Suprapubic skin (tissue), 4 donors: ENCODE results near the gene BCAS4. TPM values are rescaled to one million over a fixed set of nuclear protein-coding genes. Genes with fewer than 3 reads are reported as not detected.

Source experiments
- DNase-seq, 2 donors: peaks; one replicate each; pipeline ENCODE4 v3.0.0-alpha.2; 2019; ENCODE audit warnings: low spot score in 2 of 2
- H3K27ac ChIP-seq: fragments of 200-600 bp; sonication (generic); one replicate; pipeline ENCODE4 v1.5.1; 2019
- H3K27me3 ChIP-seq: fragments of 200-600 bp; sonication (generic); one replicate; pipeline ENCODE4 v1.5.1; 2019
- H3K36me3 ChIP-seq: fragments of 200-600 bp; sonication (generic); one replicate; pipeline ENCODE4 v1.5.1; 2019
- H3K4me1 ChIP-seq: fragments of 200-600 bp; sonication (generic); one replicate; pipeline ENCODE4 v1.5.1; 2019
- H3K4me3 ChIP-seq: fragments of 200-600 bp; sonication (generic); one replicate; pipeline ENCODE4 v1.5.1; 2019; ENCODE audit warnings: mild to moderate bottlenecking
- H3K9me3 ChIP-seq: fragments of 200-600 bp; sonication (generic); one replicate; pipeline ENCODE4 v1.5.1; 2019
- EP300 ChIP-seq: sonication (generic); formaldehyde crosslinking; IDR thresholded peaks from one replicate; pipeline ENCODE4 v1.6.1; 2017; ENCODE audit warnings: antibody characterized with exemption
- POLR2A ChIP-seq, 2 donors: fragments of 450-650 bp; IDR thresholded peaks; one replicate each; pipeline ENCODE4 v1.6.1; 2017; ENCODE audit warnings: antibody characterized with exemption in 2 of 2, mild to moderate bottlenecking in 2 of 2, moderate library complexity in 2 of 2
- POLR2AphosphoS5 ChIP-seq, 3 donors: sonication (generic); formaldehyde crosslinking; IDR thresholded peaks; one replicate each; pipeline ENCODE4 v1.6.1; 2017; ENCODE audit warnings: antibody characterized with exemption in 3 of 3
- WGBS: methylation state at CpG from one replicate; pipeline ENCODE4 v1.1.5; 2018; 5-methylcytosine and 5-hydroxymethylcytosine counted together
- total RNA-seq, 4 donors: library from RNA; depleted of rRNA; stranded (reverse); fragments of >200 nt; gene quantifications; one replicate each; pipeline ENCODE4 v1.1.0, GENCODE V29; 2016
- TF ChIP-seq, protein P1 (sequence below), 2 donors: fragments of 200-600 bp in 1 of 2; fragments of 450-650 bp in 1 of 2; sonication (generic) in 1 of 2; IDR thresholded peaks; one replicate each; pipeline ENCODE4 v1.5.1; 2016 to 2019; ENCODE audit warnings: antibody characterized with exemption in 2 of 2, mild to moderate bottlenecking in 1 of 2, moderate library complexity in 1 of 2

Gene BCAS4
- total RNA-seq, 4 donors from 2014 or later = 0.91 to 2.6 (median 1.2) TPM

DNA sequence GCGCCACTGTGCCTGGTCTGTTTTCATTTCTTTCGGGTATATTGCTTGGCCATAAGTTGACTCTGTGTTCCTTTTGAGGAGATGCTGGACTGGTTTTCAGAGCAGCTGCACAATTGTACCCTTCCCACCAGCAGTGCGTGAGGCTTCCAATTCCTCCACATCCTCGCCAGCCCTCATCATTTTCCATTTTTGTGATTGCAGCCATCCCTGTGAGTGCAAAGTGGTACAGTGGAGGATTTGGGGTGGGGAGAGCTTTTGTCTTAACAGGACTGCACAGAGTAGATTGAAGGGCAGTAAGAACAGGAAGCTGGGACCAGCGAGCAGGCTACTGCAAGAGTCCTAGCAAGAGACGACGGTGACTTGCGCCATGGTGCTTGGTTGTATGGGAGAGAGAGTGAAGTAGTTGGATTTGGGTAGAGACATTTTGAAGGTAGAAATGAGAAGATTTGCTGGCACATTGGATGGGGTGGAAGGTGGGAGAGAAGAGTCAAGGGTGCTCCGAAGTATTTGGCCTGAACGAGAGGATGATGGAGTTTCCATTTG lies 18.3 kb downstream of the BCAS4 start:
- DNase-seq = no peak
- Histone ChIP-seq H3K36me3 (no peaks in the 10 kb centered on the region), H3K9me3 (no peaks in the 10 kb centered on the region), H3K4me1 (peaks cover under 1% of the 10 kb centered on the region), H3K27ac (no peak overlapping the region), H3K4me3 (no peak overlapping the region), H3K27me3 (no peaks in the 10 kb centered on the region)
- TF ChIP-seq, protein P1, sequence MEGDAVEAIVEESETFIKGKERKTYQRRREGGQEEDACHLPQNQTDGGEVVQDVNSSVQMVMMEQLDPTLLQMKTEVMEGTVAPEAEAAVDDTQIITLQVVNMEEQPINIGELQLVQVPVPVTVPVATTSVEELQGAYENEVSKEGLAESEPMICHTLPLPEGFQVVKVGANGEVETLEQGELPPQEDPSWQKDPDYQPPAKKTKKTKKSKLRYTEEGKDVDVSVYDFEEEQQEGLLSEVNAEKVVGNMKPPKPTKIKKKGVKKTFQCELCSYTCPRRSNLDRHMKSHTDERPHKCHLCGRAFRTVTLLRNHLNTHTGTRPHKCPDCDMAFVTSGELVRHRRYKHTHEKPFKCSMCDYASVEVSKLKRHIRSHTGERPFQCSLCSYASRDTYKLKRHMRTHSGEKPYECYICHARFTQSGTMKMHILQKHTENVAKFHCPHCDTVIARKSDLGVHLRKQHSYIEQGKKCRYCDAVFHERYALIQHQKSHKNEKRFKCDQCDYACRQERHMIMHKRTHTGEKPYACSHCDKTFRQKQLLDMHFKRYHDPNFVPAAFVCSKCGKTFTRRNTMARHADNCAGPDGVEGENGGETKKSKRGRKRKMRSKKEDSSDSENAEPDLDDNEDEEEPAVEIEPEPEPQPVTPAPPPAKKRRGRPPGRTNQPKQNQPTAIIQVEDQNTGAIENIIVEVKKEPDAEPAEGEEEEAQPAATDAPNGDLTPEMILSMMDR (IDR thresholded peaks at IDR 0.05) = no peak
- no peak for TF ChIP-seq POLR2AphosphoS5 (IDR thresholded peaks at IDR 0.05)
- no peak for TF ChIP-seq EP300
- WGBS = 95% methylated on average over 10 of the region's 10 CpGs

GRCh38 chr20:50813801-50814200 lies 18.9 kb downstream of the BCAS4 start:
- peaks cover 7% of the 10 kb centered on the region for H3K4me1 ChIP-seq
- H3K27ac ChIP-seq = no peak overlapping the region
- DNase-seq = no peak
- no peaks in the 10 kb centered on the region for H3K36me3 ChIP-seq
- no peak overlapping the region for H3K4me3 ChIP-seq
- no peaks in the 10 kb centered on the region for H3K9me3 ChIP-seq
- H3K27me3 ChIP-seq = no peaks in the 10 kb centered on the region
- TF ChIP-seq POLR2AphosphoS5 (IDR thresholded peaks at IDR 0.05) = no peak
- no peak for TF ChIP-seq EP300
- no peak for TF ChIP-seq POLR2A (IDR thresholded peaks at IDR 0.05)
- TF ChIP-seq, protein P1 (IDR thresholded peaks at IDR 0.05) = no peak
- WGBS = 81% methylated on average over 9 of the region's 9 CpGs

DNA sequence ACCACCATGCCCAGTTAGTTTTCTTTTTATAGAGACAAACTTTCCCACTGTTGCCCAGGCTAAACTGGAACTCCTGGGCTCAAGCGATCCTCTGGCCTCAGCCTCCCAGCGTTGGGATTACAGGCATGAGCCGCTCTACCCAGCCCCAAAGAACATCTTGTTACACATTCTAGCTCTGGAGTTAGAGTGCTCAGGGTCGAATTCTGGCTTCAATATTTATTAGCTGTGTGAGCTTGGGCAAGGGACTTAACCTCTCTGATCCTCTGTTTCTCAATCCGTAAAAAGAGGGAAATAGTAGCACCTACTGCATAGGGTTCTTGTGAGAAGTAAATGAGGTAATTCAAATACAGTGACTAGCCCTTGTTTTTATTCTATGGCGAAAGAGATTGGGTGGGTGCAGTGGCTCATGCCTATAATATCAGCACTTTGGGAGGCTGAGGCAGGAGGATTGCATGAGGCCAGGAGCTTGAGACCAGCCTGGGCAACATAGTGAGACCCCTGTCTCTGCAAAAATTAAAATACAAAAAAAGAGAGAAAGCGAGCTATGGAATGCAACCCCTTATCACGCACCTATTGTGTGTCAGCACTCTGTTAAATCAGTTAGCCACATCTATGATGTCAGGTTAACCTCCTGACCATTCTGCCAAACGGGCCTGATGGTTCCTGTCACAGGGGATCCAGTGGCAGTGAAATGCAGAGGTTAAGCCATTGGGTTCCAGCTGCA lies 19.7 kb downstream of the BCAS4 start:
- no peaks in the 10 kb centered on the region for H3K36me3 ChIP-seq
- no peak overlapping the region for H3K4me3 ChIP-seq
- no peak for DNase-seq
- TF ChIP-seq POLR2AphosphoS5 (IDR thresholded peaks at IDR 0.05) (no peak), POLR2A (IDR thresholded peaks at IDR 0.05) (no peak), EP300 (no peak)
- TF ChIP-seq, protein P1 (IDR thresholded peaks at IDR 0.05) = no peak
- H3K27ac ChIP-seq = no peak overlapping the region
- H3K9me3 ChIP-seq = no peaks in the 10 kb centered on the region
- 88% methylated on average over 9 of the region's 9 CpGs for WGBS
- H3K27me3 ChIP-seq = no peaks in the 10 kb centered on the region
- peaks cover 7% of the 10 kb centered on the region for H3K4me1 ChIP-seq

- Histone ChIP-seq H3K36me3 (no peaks in the 10 kb centered on the region), H3K4me1 (peaks cover 7% of the 10 kb centered on the region), H3K27ac (no peak overlapping the region), H3K9me3 (no peaks in the 10 kb centered on the region), H3K27me3 (no peaks in the 10 kb centered on the region), H3K4me3 (no peak overlapping the region)
- 66% methylated on average over 15 of the region's 15 CpGs for WGBS
- DNase-seq = no peak
- no peak for TF ChIP-seq POLR2AphosphoS5 (IDR thresholded peaks at IDR 0.05)
- no peak for TF ChIP-seq EP300
- TF ChIP-seq POLR2A (IDR thresholded peaks at IDR 0.05) = no peak
- TF ChIP-seq, protein P1 (IDR thresholded peaks at IDR 0.05) = no peak
These were observed 20.5 kb downstream of the BCAS4 start for GRCh38 chr20:50815162-50815989.

DNA sequence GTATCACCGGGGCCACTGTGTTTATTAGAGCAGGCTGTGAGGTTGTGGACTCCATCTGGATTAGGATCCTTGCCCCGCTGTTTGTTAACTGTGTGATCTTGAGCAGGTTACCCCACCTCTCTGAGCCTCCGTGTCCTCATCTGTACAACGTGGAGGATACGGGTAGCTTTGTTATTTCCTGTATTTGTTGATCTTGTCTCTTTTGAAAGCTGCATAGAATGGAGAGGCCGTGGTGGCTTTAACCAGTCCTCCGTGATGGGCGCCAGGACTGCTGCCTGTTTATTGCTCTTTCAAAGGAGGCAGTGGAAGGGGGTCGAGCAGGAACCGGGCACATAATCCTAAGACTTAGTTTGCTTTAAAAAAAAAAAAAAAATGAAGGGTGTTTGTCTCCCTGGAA lies 22.9 kb downstream of the BCAS4 start:
- no peak overlapping the region for H3K4me3 ChIP-seq
- TF ChIP-seq POLR2AphosphoS5 (IDR thresholded peaks at IDR 0.05) (no peak), EP300 (no peak), POLR2A (IDR thresholded peaks at IDR 0.05) (no peak)
- TF ChIP-seq, protein P1 (IDR thresholded peaks at IDR 0.05) = no peak
- 84% methylated on average over 10 of the region's 10 CpGs for WGBS
- no peaks in the 10 kb centered on the region for H3K27me3 ChIP-seq
- DNase-seq = no peak
- no peaks in the 10 kb centered on the region for H3K9me3 ChIP-seq
- H3K36me3 ChIP-seq = no peaks in the 10 kb centered on the region
- H3K27ac ChIP-seq = peak overlapping the region; percentile 12
- H3K4me1 ChIP-seq = peaks cover 7% of the 10 kb centered on the region
